SK-N-SH treated with all-trans-retinoic acid at 6 μM for 48 hours (cell line): ENCODE measurements around the gene GREB1.

Experiments
- ARNTL ChIP-seq: fragments of 450-650 bp; formaldehyde crosslinking; IDR thresholded peaks from 2 replicates; pipeline ENCODE4 v1.5.0; 2020; ENCODE audit warnings: low read depth, mild to moderate bottlenecking, moderate library complexity, borderline replicate concordance
- CREB5 ChIP-seq: fragments of 250-450 bp; sonication (Bioruptor Pico); IDR thresholded peaks from 2 replicates; pipeline ENCODE4 v1.5.1; 2020; ENCODE audit warnings: low read depth, mild to moderate bottlenecking, moderate library complexity
- CSDC2 ChIP-seq: fragments of 250-450 bp; sonication (Bioruptor Pico); IDR thresholded peaks from 2 replicates; pipeline ENCODE4 v1.5.0; 2020; ENCODE audit warnings: mild to moderate bottlenecking, moderate library complexity
- ESRRG ChIP-seq: fragments of 250-450 bp; sonication (Bioruptor Pico); IDR thresholded peaks from 2 replicates; pipeline ENCODE4 v1.6.1; 2021; ENCODE audit warnings: mild to moderate bottlenecking
- PATZ1 ChIP-seq: fragments of 250-450 bp; sonication (Bioruptor Pico); IDR thresholded peaks from 2 replicates; pipeline ENCODE4 v1.8.0; 2020; ENCODE audit warnings: mild to moderate bottlenecking, moderate library complexity, borderline replicate concordance
- PPARA ChIP-seq: fragments of 250-450 bp; sonication (Bioruptor Pico); IDR thresholded peaks from 2 replicates; pipeline ENCODE4 v1.5.0; 2020; ENCODE audit warnings: mild to moderate bottlenecking, borderline replicate concordance
- SNAI2 ChIP-seq: fragments of 250-450 bp; sonication (Bioruptor Pico); IDR thresholded peaks from 2 replicates; pipeline ENCODE4 v1.5.0; 2020; ENCODE audit warnings: mild to moderate bottlenecking, moderate library complexity
- TCF4 ChIP-seq: fragments of 250-450 bp; sonication (Bioruptor Pico); IDR thresholded peaks from 2 replicates; pipeline ENCODE4 v1.8.0; 2021; ENCODE audit warnings: mild to moderate bottlenecking, moderate library complexity, borderline replicate concordance
- ZFP3 ChIP-seq: fragments of 250-450 bp; sonication (Bioruptor Pico); IDR thresholded peaks from 2 replicates; pipeline ENCODE4 v1.5.0; 2020; ENCODE audit warnings: mild to moderate bottlenecking, moderate library complexity
- ZFP30 ChIP-seq: fragments of 450-650 bp; formaldehyde crosslinking; IDR thresholded peaks from 2 replicates; pipeline ENCODE4 v1.5.0; 2022; ENCODE audit warnings: mild to moderate bottlenecking, moderate library complexity
- ZNF70 ChIP-seq: fragments of 450-650 bp; formaldehyde crosslinking; IDR thresholded peaks from 2 replicates; pipeline ENCODE4 v1.5.0; 2020; ENCODE audit warnings: mild to moderate bottlenecking, moderate library complexity
- ZNF8 ChIP-seq: fragments of 450-650 bp; formaldehyde crosslinking; IDR thresholded peaks from 2 replicates; pipeline ENCODE4 v1.5.0; 2020; ENCODE audit warnings: mild to moderate bottlenecking, moderate library complexity

GRCh38 chr2:11553661-11554398 lies 20.0 kb downstream of the GREB1 start:
- TF ChIP-seq ESRRG (CRISPR knock-in tag) (no peak), CSDC2 (CRISPR knock-in tag) (no peak), ARNTL (no peak), ZNF8 (CRISPR knock-in tag) (no peak), PATZ1 (no peak), TCF4 (CRISPR knock-in tag) (no peak), SNAI2 (CRISPR knock-in tag) (no peak), ZFP30 (CRISPR knock-in tag) (no peak), PPARA (CRISPR knock-in tag) (no peak), ZNF70 (CRISPR knock-in tag) (no peak), CREB5 (no peak), ZFP3 (CRISPR knock-in tag) (no peak)
